ENCODE measurements around the gene DNA2.

Gene DNA2

DNA sequence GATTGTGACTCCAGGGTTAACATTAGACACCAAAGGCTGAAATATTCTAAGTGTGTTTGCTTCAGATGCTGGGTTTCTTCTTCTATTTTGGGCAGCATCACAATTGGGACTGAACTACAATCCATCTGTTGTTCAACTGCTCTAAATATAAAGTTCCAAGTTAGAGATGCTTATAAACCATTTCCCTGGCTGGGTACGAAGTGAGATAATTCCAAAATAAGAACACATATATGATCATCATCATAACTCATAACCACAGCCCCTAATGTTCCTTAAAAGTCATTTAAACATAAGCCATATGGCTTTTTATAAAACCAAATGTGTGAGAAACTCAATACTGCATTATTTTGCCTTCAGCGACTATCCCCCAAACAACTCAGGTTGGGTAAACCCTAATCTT, 28.8 kb downstream of the DNA2 start:
- no peak overlapping the region for H3K4me3 ChIP-seq (ENCODE audit: insufficient read depth in 1 of 2, low read depth in 1 of 2, low read length in 2 of 2)
- no peaks in the 10 kb centered on the region for H3K4me1 ChIP-seq (ENCODE audit: control insufficient read depth, insufficient read depth, low read depth, low read length)
- H3K14ac ChIP-seq (ENCODE audit: low read length in 2 of 2) = no peak overlapping the region
- no peaks in the 10 kb centered on the region for H3K27me3 ChIP-seq (ENCODE audit: control insufficient read depth in 1 of 2, insufficient read depth in 1 of 2, low read length in 2 of 2)
- no peak overlapping the region for H3K4ac ChIP-seq (ENCODE audit: low read depth in 1 of 2, low read length in 2 of 2)
- H3K4me2 ChIP-seq (ENCODE audit: low read length, poor library complexity, severe bottlenecking) = no peak overlapping the region
- H2AFZ ChIP-seq (ENCODE audit: low read depth, low read length) = no peak overlapping the region
- H4K91ac ChIP-seq (ENCODE audit: low read length) = no peak overlapping the region
- H2BK5ac ChIP-seq (ENCODE audit: low read depth, low read length, poor library complexity, severe bottlenecking) = no peak overlapping the region
- no peak overlapping the region for H2BK120ac ChIP-seq (ENCODE audit: low read depth, low read length)
- H3K36me3 ChIP-seq (ENCODE audit: control insufficient read depth in 1 of 2, insufficient read depth in 2 of 2, low read depth in 1 of 2, low read length in 2 of 2) = no peaks in the 10 kb centered on the region
- H2AK5ac ChIP-seq (ENCODE audit: low read length, severe bottlenecking) = no peak overlapping the region
- no peaks in the 10 kb centered on the region for H3K9me3 ChIP-seq (ENCODE audit: control insufficient read depth, low read length)
- DNase-seq = no peak
- 98% methylated on average over 2 of the region's 2 CpGs for WGBS
- no peak overlapping the region for H2BK12ac ChIP-seq (ENCODE audit: low read length in 2 of 2)
- H3K23ac ChIP-seq (ENCODE audit: low read length in 2 of 2) = no peak overlapping the region
- no peak overlapping the region for H2BK15ac ChIP-seq (ENCODE audit: low read depth, poor library complexity, severe bottlenecking)
- no peak overlapping the region for H3K18ac ChIP-seq (ENCODE audit: low read depth in 1 of 2, low read length in 2 of 2)
- H3K79me1 ChIP-seq (replicated peaks; ENCODE audit: low read length, poor library complexity, severe bottlenecking) = peaks cover 1% of the 10 kb centered on the region
- no peak overlapping the region for H4K8ac ChIP-seq (ENCODE audit: low read length)
- no peak overlapping the region for H3K9ac ChIP-seq (ENCODE audit: low read length)
- H3K27ac ChIP-seq (ENCODE audit: low read length, poor library complexity, severe bottlenecking) = no peak overlapping the region

DNA sequence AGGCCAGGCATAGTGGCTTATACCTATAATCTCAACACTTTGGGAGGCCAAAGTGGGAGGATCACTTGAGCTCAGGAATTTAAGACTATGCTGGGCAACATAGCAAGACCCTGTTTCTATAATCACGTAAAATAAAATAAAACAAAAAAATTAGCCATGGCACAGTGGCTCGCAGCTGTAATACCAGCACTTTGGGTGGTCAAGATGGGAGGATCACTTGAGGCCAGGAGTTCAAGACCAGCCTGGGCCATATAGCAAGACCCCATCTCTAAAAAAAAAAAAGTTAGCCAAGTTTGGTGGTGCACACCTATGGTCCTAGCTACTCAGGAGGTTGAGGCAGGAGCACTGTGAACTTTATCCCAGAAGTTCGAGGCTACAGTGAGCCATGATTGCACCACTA, 30.9 kb downstream of the DNA2 start:
- DNase-seq = no peak
- Histone ChIP-seq H3K4me2 (ENCODE audit: low read length, poor library complexity, severe bottlenecking) (no peak overlapping the region), H4K8ac (ENCODE audit: low read length) (no peak overlapping the region), H3K4me1 (ENCODE audit: control insufficient read depth, insufficient read depth, low read depth, low read length) (no peaks in the 10 kb centered on the region), H3K18ac (ENCODE audit: low read depth in 1 of 2, low read length in 2 of 2) (no peak overlapping the region), H2BK12ac (ENCODE audit: low read length in 2 of 2) (no peak overlapping the region), H3K36me3 (ENCODE audit: control insufficient read depth in 1 of 2, insufficient read depth in 2 of 2, low read depth in 1 of 2, low read length in 2 of 2) (peaks cover 0 to 3% of the 10 kb centered on the region in 2 experiments), H2AFZ (ENCODE audit: low read depth, low read length) (no peak overlapping the region), H3K4me3 (ENCODE audit: insufficient read depth in 1 of 2, low read depth in 1 of 2, low read length in 2 of 2) (no peak overlapping the region), H3K23ac (ENCODE audit: low read length in 2 of 2) (no peak overlapping the region), H3K14ac (ENCODE audit: low read length in 2 of 2) (no peak overlapping the region), H2BK15ac (ENCODE audit: low read depth, poor library complexity, severe bottlenecking) (no peak overlapping the region), H3K9me3 (ENCODE audit: control insufficient read depth, low read length) (no peaks in the 10 kb centered on the region), H4K91ac (ENCODE audit: low read length) (no peak overlapping the region), H2BK120ac (ENCODE audit: low read depth, low read length) (no peak overlapping the region), H2BK5ac (ENCODE audit: low read depth, low read length, poor library complexity, severe bottlenecking) (no peak overlapping the region), H3K27ac (ENCODE audit: low read length, poor library complexity, severe bottlenecking) (no peak overlapping the region), H3K4ac (ENCODE audit: low read depth in 1 of 2, low read length in 2 of 2) (no peak overlapping the region), H2AK5ac (ENCODE audit: low read length, severe bottlenecking) (no peak overlapping the region), H3K27me3 (ENCODE audit: control insufficient read depth in 1 of 2, insufficient read depth in 1 of 2, low read length in 2 of 2) (no peaks in the 10 kb centered on the region), H3K9ac (ENCODE audit: low read length) (no peak overlapping the region), H3K79me1 (replicated peaks; ENCODE audit: low read length, poor library complexity, severe bottlenecking) (peaks cover 1% of the 10 kb centered on the region)
- 100% methylated on average over 3 of the region's 3 CpGs for WGBS

DNA sequence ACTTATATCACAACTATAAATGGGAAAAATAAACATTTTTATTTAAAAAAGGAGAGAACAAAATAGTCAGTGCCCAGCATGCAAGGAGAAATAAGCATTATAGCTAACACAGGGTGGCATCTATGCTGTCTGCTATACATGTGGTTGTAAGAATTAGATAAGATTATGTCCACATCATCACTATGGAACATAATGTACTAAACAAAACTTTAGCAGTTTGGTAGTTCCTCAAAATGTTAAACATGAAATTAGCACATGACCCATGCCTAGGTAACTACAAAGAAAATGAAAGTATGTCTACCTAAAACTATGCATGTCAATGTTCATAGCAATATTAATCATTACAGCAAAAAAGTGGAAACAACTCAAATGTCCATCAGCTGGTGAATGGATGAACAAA, 36.0 kb downstream of the DNA2 start:
- no peak overlapping the region for H3K27ac ChIP-seq (ENCODE audit: low read length, poor library complexity, severe bottlenecking)
- no peak overlapping the region for H3K23ac ChIP-seq (ENCODE audit: low read length in 2 of 2)

DNA sequence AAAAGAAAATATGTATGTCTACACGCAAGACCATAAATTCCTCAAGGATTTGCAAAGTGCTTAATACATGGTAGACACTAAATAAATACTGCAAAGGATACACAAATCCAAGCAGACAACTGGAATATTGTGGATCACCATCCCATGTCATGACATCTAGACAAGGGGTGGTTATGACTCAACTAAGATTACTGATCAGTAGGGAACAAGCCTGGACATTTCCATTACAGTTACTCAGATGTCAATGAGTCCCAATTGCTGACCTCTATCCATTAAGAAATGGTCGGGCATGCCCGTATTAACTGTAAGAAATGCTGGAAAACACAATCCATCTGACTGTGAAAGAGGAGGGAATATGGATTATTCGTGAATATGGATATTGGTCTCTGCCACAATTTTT, 37.1 kb downstream of the DNA2 start:
- DNase-seq = peak; percentile 20
- H2BK120ac ChIP-seq (ENCODE audit: low read depth, low read length) = no peak overlapping the region
- H3K14ac ChIP-seq (ENCODE audit: low read length in 2 of 2) = no peak overlapping the region
- H2AFZ ChIP-seq (ENCODE audit: low read depth, low read length) = no peak overlapping the region
- H3K27ac ChIP-seq (ENCODE audit: low read length, poor library complexity, severe bottlenecking) = no peak overlapping the region
- no peak overlapping the region for H3K4me2 ChIP-seq (ENCODE audit: low read length, poor library complexity, severe bottlenecking)
- H3K27me3 ChIP-seq (ENCODE audit: control insufficient read depth in 1 of 2, insufficient read depth in 1 of 2, low read length in 2 of 2) = no peaks in the 10 kb centered on the region
- no peak overlapping the region for H3K18ac ChIP-seq (ENCODE audit: low read depth in 1 of 2, low read length in 2 of 2)
- H3K4me1 ChIP-seq (ENCODE audit: control insufficient read depth, insufficient read depth, low read depth, low read length) = peaks cover 3% of the 10 kb centered on the region
- 96% methylated on average over 3 of the region's 4 CpGs for WGBS
- H3K23ac ChIP-seq (ENCODE audit: low read length in 2 of 2) = no peak overlapping the region
- H2BK15ac ChIP-seq (ENCODE audit: low read depth, poor library complexity, severe bottlenecking) = no peak overlapping the region
- H3K4me3 ChIP-seq (ENCODE audit: insufficient read depth in 1 of 2, low read depth in 1 of 2, low read length in 2 of 2) = no peak overlapping the region
- no peak overlapping the region for H2BK5ac ChIP-seq (ENCODE audit: low read depth, low read length, poor library complexity, severe bottlenecking)
- H3K9me3 ChIP-seq (ENCODE audit: control insufficient read depth, low read length) = no peaks in the 10 kb centered on the region
- no peak overlapping the region for H3K4ac ChIP-seq (ENCODE audit: low read depth in 1 of 2, low read length in 2 of 2)
- no peak overlapping the region for H2BK12ac ChIP-seq (ENCODE audit: low read length in 2 of 2)
- H2AK5ac ChIP-seq (ENCODE audit: low read length, severe bottlenecking) = no peak overlapping the region
- H4K8ac ChIP-seq (ENCODE audit: low read length) = no peak overlapping the region
- no peak overlapping the region for H3K9ac ChIP-seq (ENCODE audit: low read length)
- peaks cover 0 to 3% of the 10 kb centered on the region in 2 experiments for H3K36me3 ChIP-seq (ENCODE audit: control insufficient read depth in 1 of 2, insufficient read depth in 2 of 2, low read depth in 1 of 2, low read length in 2 of 2)
- peaks cover 4% of the 10 kb centered on the region for H3K79me1 ChIP-seq (replicated peaks; ENCODE audit: low read length, poor library complexity, severe bottlenecking)
- no peak overlapping the region for H4K91ac ChIP-seq (ENCODE audit: low read length)

More for the DNA sequence above, 36.0 kb downstream of the DNA2 start:
- H2BK5ac ChIP-seq (ENCODE audit: low read depth, low read length, poor library complexity, severe bottlenecking) = no peak overlapping the region
- DNase-seq = no peak
- peaks cover 5% of the 10 kb centered on the region for H3K79me1 ChIP-seq (replicated peaks; ENCODE audit: low read length, poor library complexity, severe bottlenecking)
- no peak overlapping the region for H3K14ac ChIP-seq (ENCODE audit: low read length in 2 of 2)
- no peak overlapping the region for H2BK12ac ChIP-seq (ENCODE audit: low read length in 2 of 2)
- no peak overlapping the region for H4K91ac ChIP-seq (ENCODE audit: low read length)
- no peak overlapping the region for H2AFZ ChIP-seq (ENCODE audit: low read depth, low read length)
- H2AK5ac ChIP-seq (ENCODE audit: low read length, severe bottlenecking) = no peak overlapping the region
- no peak overlapping the region for H2BK120ac ChIP-seq (ENCODE audit: low read depth, low read length)
- no peak overlapping the region for H3K4ac ChIP-seq (ENCODE audit: low read depth in 1 of 2, low read length in 2 of 2)
- no peak overlapping the region for H2BK15ac ChIP-seq (ENCODE audit: low read depth, poor library complexity, severe bottlenecking)
- peaks cover 3% of the 10 kb centered on the region for H3K4me1 ChIP-seq (ENCODE audit: control insufficient read depth, insufficient read depth, low read depth, low read length)
- H3K4me3 ChIP-seq (ENCODE audit: insufficient read depth in 1 of 2, low read depth in 1 of 2, low read length in 2 of 2) = no peak overlapping the region
- H4K8ac ChIP-seq (ENCODE audit: low read length) = no peak overlapping the region
- H3K27me3 ChIP-seq (ENCODE audit: control insufficient read depth in 1 of 2, insufficient read depth in 1 of 2, low read length in 2 of 2) = no peaks in the 10 kb centered on the region
- H3K9me3 ChIP-seq (ENCODE audit: control insufficient read depth, low read length) = no peaks in the 10 kb centered on the region
- H3K36me3 ChIP-seq (ENCODE audit: control insufficient read depth in 1 of 2, insufficient read depth in 2 of 2, low read depth in 1 of 2, low read length in 2 of 2) = peaks cover 0 to 3% of the 10 kb centered on the region in 2 experiments
- no peak overlapping the region for H3K4me2 ChIP-seq (ENCODE audit: low read length, poor library complexity, severe bottlenecking)
- no peak overlapping the region for H3K9ac ChIP-seq (ENCODE audit: low read length)
- no peak overlapping the region for H3K18ac ChIP-seq (ENCODE audit: low read depth in 1 of 2, low read length in 2 of 2)
